Measurements from ENCODE around the gene TBXA2R. TPM values are rescaled to one million over a fixed set of nuclear protein-coding genes. Genes with fewer than 3 reads are reported as not detected.

The TBXA2R gene
- total RNA-seq, 1 donor from 2014 or later: not detected

GRCh38 chr19:3577723-3578344 is 28.8 kb downstream of the TBXA2R start:
- TF ChIP-seq CTCF (IDR thresholded peaks at IDR 0.05; ENCODE audit: partially characterized antibody, unreplicated experiment): no peak
- H3K27me3 Mint-ChIP-seq (ENCODE audit: unreplicated experiment): peaks cover 8% of the 10 kb centered on the region
- peaks cover 6% of the 10 kb centered on the region for H3K36me3 Mint-ChIP-seq (ENCODE audit: unreplicated experiment)
- peak; percentile 38 for DNase-seq
- no peak overlapping the region for H3K27ac Mint-ChIP-seq (ENCODE audit: unreplicated experiment)
- no peak overlapping the region for H3K4me3 Mint-ChIP-seq (ENCODE audit: unreplicated experiment)
- peaks cover 6% of the 10 kb centered on the region for H3K9me3 Mint-ChIP-seq (ENCODE audit: unreplicated experiment)
- H3K4me1 Mint-ChIP-seq (ENCODE audit: low read depth, unreplicated experiment): peaks cover 6% of the 10 kb centered on the region

GRCh38 chr19:3576696-3577443 is 29.8 kb downstream of the TBXA2R start:
- peak overlapping the region; percentile 85 for H3K4me3 Mint-ChIP-seq (ENCODE audit: unreplicated experiment)
- no peak overlapping the region for H3K27ac Mint-ChIP-seq (ENCODE audit: unreplicated experiment)
- peaks cover 6% of the 10 kb centered on the region for H3K36me3 Mint-ChIP-seq (ENCODE audit: unreplicated experiment)
- peaks cover 6% of the 10 kb centered on the region for H3K4me1 Mint-ChIP-seq (ENCODE audit: low read depth, unreplicated experiment)
- peaks cover 8% of the 10 kb centered on the region for H3K27me3 Mint-ChIP-seq (ENCODE audit: unreplicated experiment)
- no peak for TF ChIP-seq CTCF (IDR thresholded peaks at IDR 0.05; ENCODE audit: partially characterized antibody, unreplicated experiment)
- peaks cover 6% of the 10 kb centered on the region for H3K9me3 Mint-ChIP-seq (ENCODE audit: unreplicated experiment)
- peak; percentile 81 for DNase-seq

- H3K27ac Mint-ChIP-seq (ENCODE audit: unreplicated experiment): no peak overlapping the region
- DNase-seq: no peak
- H3K4me3 Mint-ChIP-seq (ENCODE audit: unreplicated experiment): peak overlapping the region; percentile 85
- TF ChIP-seq CTCF (IDR thresholded peaks at IDR 0.05; ENCODE audit: partially characterized antibody, unreplicated experiment): no peak
- H3K27me3 Mint-ChIP-seq (ENCODE audit: unreplicated experiment): peaks cover 11% of the 10 kb centered on the region
- H3K9me3 Mint-ChIP-seq (ENCODE audit: unreplicated experiment): peaks cover 6% of the 10 kb centered on the region
- peaks cover 6% of the 10 kb centered on the region for H3K36me3 Mint-ChIP-seq (ENCODE audit: unreplicated experiment)
- H3K4me1 Mint-ChIP-seq (ENCODE audit: low read depth, unreplicated experiment): peaks cover 8% of the 10 kb centered on the region
Measured at GRCh38 chr19:3575949-3576673, 30.6 kb downstream of the TBXA2R start.

GRCh38 chr19:3575260-3575741 is 31.4 kb downstream of the TBXA2R start:
- peak overlapping the region; percentile 46 for H3K27ac Mint-ChIP-seq (ENCODE audit: unreplicated experiment)
- DNase-seq: peak; percentile 72
- peaks cover 6% of the 10 kb centered on the region for H3K9me3 Mint-ChIP-seq (ENCODE audit: unreplicated experiment)
- peak overlapping the region; percentile 81 for H3K4me3 Mint-ChIP-seq (ENCODE audit: unreplicated experiment)
- H3K36me3 Mint-ChIP-seq (ENCODE audit: unreplicated experiment): peaks cover 6% of the 10 kb centered on the region
- H3K4me1 Mint-ChIP-seq (ENCODE audit: low read depth, unreplicated experiment): peaks cover 8% of the 10 kb centered on the region
- TF ChIP-seq CTCF (IDR thresholded peaks at IDR 0.05; ENCODE audit: partially characterized antibody, unreplicated experiment): no peak
- H3K27me3 Mint-ChIP-seq (ENCODE audit: unreplicated experiment): peaks cover 11% of the 10 kb centered on the region
